SH-SY5Y (cell line): ENCODE measurements around the gene TUBGCP5.

Experiments used
- GATA2 ChIP-seq: IDR thresholded peaks from 2 replicates; pipeline ENCODE4 v1.6.1; 2011; ENCODE audit warnings: mild to moderate bottlenecking, low read depth, low read length
- GATA3 ChIP-seq: IDR thresholded peaks from 2 replicates; pipeline ENCODE4 v1.6.1; 2011; ENCODE audit warnings: low read depth, mild to moderate bottlenecking, low read length, moderate library complexity

GRCh38 chr15:22963641-22964040, 75.7 kb downstream of the TUBGCP5 start:
- no peak for TF ChIP-seq GATA3
- no peak for TF ChIP-seq GATA2
